ENCODE data around the gene TSPO.

- no peak for TF ChIP-seq EZH2phosphoT487 (IDR thresholded peaks at IDR 0.05; ENCODE audit: insufficient read depth, low read depth)
- no peak for TF ChIP-seq EZH2 (IDR thresholded peaks at IDR 0.05; ENCODE audit: insufficient read depth, poor library complexity, severe bottlenecking)
Measured at GRCh38 chr22:43173976-43174720, 22.8 kb downstream of the TSPO start.

Data from GM23248 (cell line).